ENCODE results near the gene TSHR. TPM values are rescaled to one million over a fixed set of nuclear protein-coding genes. Genes with fewer than 3 reads are reported as not detected.

Gene TSHR
- total RNA-seq, 2 donors from 2014 or later = 0.58 TPM; not detected in 1

DNA sequence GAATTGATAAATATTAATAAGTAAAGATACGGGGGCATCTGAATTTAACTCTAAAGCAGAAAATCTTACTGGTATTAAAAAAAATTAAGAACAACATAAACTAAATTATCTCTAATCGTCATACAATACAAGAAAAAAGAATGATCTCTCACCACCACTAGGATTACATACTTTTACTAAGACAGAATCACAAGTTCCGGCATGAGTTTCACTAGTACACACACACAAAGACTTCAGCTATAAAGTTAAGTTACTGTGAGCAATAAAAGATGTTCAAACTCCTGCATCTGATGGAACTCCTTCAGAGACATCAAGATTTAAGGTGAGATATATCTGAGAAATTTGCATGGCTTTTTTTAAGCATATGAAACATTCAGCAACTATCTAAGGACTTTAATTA lies 35.8 kb upstream of the TSHR start:
- Histone ChIP-seq H3K36me3 (ENCODE audit: control insufficient read depth, insufficient read depth, low read length) (peaks cover 8% of the 10 kb centered on the region), H3K27ac (ENCODE audit: low read depth, low read length) (no peak overlapping the region), H3K27me3 (ENCODE audit: control insufficient read depth, insufficient read depth, low read length, poor library complexity, severe bottlenecking) (no peaks in the 10 kb centered on the region), H3K4me3 (ENCODE audit: low read length) (no peak overlapping the region), H3K4me1 (ENCODE audit: control insufficient read depth, insufficient read depth, low read length) (no peaks in the 10 kb centered on the region), H3K9me3 (ENCODE audit: control insufficient read depth, low read length) (no peaks in the 10 kb centered on the region), H3K9ac (ENCODE audit: extremely low read depth, low read length, poor library complexity, severe bottlenecking) (no peak overlapping the region)
- no peak overlapping the region for H3K4me3 Mint-ChIP-seq
- H3K4me1 Mint-ChIP-seq = peaks cover 5% of the 10 kb centered on the region
- H3K9me3 Mint-ChIP-seq = no peaks in the 10 kb centered on the region
- 91 to 100% methylated on average over 1 to 2 of the region's 3 CpGs for WGBS, 2 experiments (ENCODE audit: insufficient coverage in 1 of 2, insufficient read length in 1 of 2)
- TF ChIP-seq CTCF (conservative IDR thresholded peaks at IDR 0.05) = no peak
- peaks cover 4% of the 10 kb centered on the region for H3K36me3 Mint-ChIP-seq (ENCODE audit: low read depth)
- no peak overlapping the region for H3K27ac Mint-ChIP-seq
- no peaks in the 10 kb centered on the region for H3K27me3 Mint-ChIP-seq (ENCODE audit: insufficient read depth)
- DNase-seq = no peak

- Histone ChIP-seq H3K4me3 (ENCODE audit: low read length) (no peak overlapping the region), H3K4me1 (ENCODE audit: control insufficient read depth, insufficient read depth, low read length) (no peaks in the 10 kb centered on the region), H3K9me3 (ENCODE audit: control insufficient read depth, low read length) (no peaks in the 10 kb centered on the region), H3K36me3 (ENCODE audit: control insufficient read depth, insufficient read depth, low read length) (no peaks in the 10 kb centered on the region), H3K27ac (ENCODE audit: low read depth, low read length) (no peak overlapping the region), H3K9ac (ENCODE audit: extremely low read depth, low read length, poor library complexity, severe bottlenecking) (no peak overlapping the region), H3K27me3 (ENCODE audit: control insufficient read depth, insufficient read depth, low read length, poor library complexity, severe bottlenecking) (no peaks in the 10 kb centered on the region)
- Mint-ChIP-seq H3K4me1 (peaks cover 5% of the 10 kb centered on the region), H3K27ac (no peak overlapping the region), H3K36me3 (ENCODE audit: low read depth) (peaks cover 2% of the 10 kb centered on the region), H3K9me3 (no peaks in the 10 kb centered on the region), H3K27me3 (ENCODE audit: insufficient read depth) (no peaks in the 10 kb centered on the region), H3K4me3 (no peak overlapping the region)
- TF ChIP-seq CTCF (conservative IDR thresholded peaks at IDR 0.05) = no peak
- DNase-seq = no peak
Observed at GRCh38 chr14:80923368-80923767, 32.1 kb upstream of the TSHR start.

- Histone ChIP-seq H3K27ac (ENCODE audit: low read depth, low read length) (no peak overlapping the region), H3K4me3 (ENCODE audit: low read length) (no peak overlapping the region), H3K9ac (ENCODE audit: extremely low read depth, low read length, poor library complexity, severe bottlenecking) (no peak overlapping the region), H3K27me3 (ENCODE audit: control insufficient read depth, insufficient read depth, low read length, poor library complexity, severe bottlenecking) (no peaks in the 10 kb centered on the region), H3K4me1 (ENCODE audit: control insufficient read depth, insufficient read depth, low read length) (no peaks in the 10 kb centered on the region), H3K36me3 (ENCODE audit: control insufficient read depth, insufficient read depth, low read length) (no peaks in the 10 kb centered on the region), H3K9me3 (ENCODE audit: control insufficient read depth, low read length) (no peaks in the 10 kb centered on the region)
- no peak overlapping the region for H3K27ac Mint-ChIP-seq
- TF ChIP-seq CTCF (conservative IDR thresholded peaks at IDR 0.05) = no peak
- H3K9me3 Mint-ChIP-seq = no peaks in the 10 kb centered on the region
- no peak overlapping the region for H3K4me3 Mint-ChIP-seq
- H3K27me3 Mint-ChIP-seq (ENCODE audit: insufficient read depth) = no peaks in the 10 kb centered on the region
- H3K36me3 Mint-ChIP-seq (ENCODE audit: low read depth) = peaks cover 2% of the 10 kb centered on the region
- no peak for DNase-seq
- H3K4me1 Mint-ChIP-seq = peaks cover 5% of the 10 kb centered on the region
- WGBS, 2 experiments (ENCODE audit: insufficient coverage in 1 of 2, insufficient read length in 1 of 2) = 90 to 97% methylated on average over 1 of the region's 2 CpGs
Observed at GRCh38 chr14:80924365-80925103, 30.9 kb upstream of the TSHR start.

Data from endodermal cell (in vitro differentiated cells).